Stimulated activated CD4-positive, alpha-beta T cell treated with anti-CD3 and anti-CD28 coated beads, Interleukin-15, amount 100 ng/mL, for 24 hours (primary cell): Measurements from ENCODE around the gene SPRYD7.
"Not testable (repeated sequence)": the region's sequence is repeated elsewhere in the genome, so short reads cannot be mapped to it uniquely, and the experiment has no call there.

Experiments used
- DNase-seq: peaks from one replicate; pipeline ENCODE4 v3.0.0-alpha.2; 2020

The SPRYD7 gene

DNA sequence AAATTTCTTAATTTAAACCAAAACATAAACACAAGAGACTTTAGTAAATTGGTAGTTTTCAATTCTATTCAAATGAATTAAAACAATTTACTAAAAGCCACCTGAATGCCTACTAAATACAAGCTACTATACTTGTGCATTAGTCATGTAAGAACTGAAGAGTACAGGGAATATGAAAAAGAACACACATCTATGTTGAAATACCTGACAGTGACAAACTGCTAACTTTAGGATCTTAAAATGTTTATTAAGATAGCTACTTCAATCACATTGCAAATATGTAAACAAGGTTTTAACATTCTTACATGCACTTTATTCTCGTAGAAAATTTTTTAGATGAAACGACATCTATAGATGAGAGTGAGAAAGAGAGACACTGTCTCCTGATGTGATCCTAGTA is 4.1 kb downstream of the SPRYD7 start:
- DNase-seq = no peak

DNA sequence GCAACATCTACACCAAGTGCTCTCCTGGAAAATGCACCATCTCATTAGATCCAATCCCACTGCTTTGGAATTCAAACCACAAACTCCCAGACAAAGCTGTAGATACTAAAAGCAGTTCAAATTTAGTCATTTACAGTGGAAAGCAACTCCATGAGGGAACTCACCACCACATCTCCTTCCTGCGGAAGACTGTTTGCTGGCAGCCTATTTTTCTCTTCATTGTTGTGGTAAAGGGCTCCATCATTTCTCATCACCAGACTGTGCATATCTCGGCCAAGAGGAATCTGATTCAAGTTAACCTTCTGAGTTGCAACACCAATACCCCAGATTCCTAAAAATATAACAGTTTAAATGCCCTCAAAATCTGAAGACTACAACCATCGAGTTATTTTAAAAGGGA is 8.4 kb downstream of the SPRYD7 start:
- DNase-seq = no peak

DNA sequence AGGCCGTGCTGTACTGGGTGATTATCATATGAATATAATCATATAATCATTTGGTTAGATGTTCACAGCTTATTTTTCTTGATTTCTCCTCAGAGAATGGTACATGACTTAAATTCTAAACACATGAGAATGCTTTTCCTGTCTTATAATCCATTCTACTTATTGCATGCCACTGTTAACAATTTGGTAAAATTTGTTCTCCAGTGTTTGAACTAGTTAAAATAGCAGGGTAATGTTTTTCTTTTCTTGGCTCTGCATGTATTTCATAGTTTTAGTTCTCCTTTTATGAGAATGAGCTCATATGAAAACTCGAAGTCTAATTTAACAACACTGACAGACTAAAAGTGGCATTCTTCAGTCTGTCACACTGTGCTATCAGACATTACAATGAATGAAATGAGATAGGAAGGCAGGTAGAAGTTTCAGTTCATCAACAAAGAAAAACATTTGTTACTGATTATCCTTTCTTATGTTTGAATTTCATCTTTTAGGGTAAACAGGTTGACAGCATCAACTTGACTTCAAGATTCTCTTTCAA is 10.2 kb downstream of the SPRYD7 start:
- no peak for DNase-seq

DNA sequence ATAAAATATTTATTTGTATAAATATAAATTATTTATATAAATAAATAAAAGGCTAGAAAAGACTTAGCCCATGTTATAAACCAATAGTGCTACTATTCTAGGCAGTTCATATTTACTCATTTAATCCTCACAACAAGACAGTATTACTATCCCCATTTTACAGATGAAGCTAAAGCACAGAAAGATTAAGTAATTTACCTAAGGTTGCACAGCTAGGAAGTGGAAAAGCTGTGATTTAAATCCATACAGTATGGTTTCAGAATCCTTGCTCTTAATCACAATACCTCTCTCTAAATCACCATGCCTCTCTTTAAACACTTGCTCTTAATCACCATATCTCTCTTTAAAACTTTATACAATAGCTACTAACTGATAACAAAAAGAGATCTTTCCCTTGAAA is 13.8 kb downstream of the SPRYD7 start:
- DNase-seq = no peak

DNA sequence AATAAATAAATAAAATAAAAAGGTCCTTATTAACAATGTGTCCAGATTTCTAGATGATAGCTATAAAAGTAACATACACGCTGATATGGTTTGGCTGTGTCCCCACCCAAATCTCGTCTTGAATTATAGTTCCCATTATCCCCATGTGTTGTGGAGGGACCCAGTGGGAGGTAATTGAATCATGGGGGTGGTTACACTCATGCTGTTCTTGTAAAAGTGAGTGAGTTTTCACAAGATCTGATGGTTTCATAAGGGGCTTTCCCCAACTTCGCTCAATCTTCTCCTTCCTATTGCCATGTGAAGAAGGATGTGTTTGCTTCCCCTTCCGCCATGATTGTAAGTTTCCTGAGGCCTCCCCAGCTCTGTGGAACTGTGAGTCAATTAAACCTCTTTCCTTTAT is 15.2 kb downstream of the SPRYD7 start:
- not testable (repeated sequence) for DNase-seq

DNA sequence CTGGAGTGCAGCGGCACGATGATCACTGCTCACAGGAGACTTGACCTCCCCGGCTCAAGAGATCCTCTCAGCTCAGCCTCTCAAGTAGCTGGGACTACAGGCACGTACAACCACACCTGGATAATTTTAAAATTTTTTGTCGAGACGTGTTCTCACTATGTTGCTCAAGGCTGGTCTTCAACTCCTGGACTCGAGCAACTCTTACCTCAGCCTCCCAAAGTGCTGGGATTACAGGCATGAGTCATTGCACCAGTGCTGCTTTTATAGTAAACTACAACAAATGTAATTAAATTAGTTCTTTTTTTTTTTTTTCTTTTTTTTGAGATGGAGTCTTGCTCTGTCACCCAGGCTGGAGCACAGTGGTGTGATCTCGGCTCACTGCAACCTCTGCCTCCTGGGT is 18.0 kb downstream of the SPRYD7 start:
- DNase-seq = not testable (repeated sequence)

DNA sequence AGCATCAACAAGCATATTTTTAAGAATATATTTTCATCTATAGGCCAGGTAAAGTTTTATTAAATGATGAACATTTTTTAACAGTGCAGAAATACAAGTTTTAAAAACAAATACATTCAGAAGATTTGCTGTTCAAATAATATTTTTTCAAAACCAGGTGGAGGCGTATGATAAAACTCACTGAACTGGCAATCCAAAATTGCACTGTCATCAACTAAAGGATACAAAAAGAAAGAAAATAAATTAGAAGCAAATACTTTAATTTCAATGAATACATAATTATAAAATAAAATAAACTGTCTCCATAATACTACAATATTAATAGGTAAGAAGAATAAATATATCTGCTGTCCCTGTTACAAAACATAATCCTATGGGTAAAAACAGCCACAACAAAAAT is 21.2 kb downstream of the SPRYD7 start:
- no peak for DNase-seq

DNA sequence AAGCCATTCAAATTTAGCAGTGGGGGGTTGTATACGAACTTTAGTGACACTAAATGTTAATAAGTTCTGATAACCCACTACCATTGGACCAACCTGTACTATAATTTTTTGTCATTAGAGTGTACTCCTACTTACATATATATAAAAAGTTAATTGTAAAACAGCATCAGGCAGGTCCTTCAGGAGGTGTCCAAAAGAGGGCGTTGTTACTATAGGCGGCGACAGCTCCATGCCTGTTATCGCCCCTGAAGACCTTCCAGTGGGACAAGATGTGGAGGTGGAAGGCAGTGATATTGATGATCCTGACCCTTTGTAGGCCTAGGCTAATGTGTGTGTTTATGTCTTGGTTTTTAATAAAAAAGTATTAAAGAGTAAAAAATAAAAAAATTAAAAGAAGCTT is 27.5 kb downstream of the SPRYD7 start:
- DNase-seq = no peak

DNA sequence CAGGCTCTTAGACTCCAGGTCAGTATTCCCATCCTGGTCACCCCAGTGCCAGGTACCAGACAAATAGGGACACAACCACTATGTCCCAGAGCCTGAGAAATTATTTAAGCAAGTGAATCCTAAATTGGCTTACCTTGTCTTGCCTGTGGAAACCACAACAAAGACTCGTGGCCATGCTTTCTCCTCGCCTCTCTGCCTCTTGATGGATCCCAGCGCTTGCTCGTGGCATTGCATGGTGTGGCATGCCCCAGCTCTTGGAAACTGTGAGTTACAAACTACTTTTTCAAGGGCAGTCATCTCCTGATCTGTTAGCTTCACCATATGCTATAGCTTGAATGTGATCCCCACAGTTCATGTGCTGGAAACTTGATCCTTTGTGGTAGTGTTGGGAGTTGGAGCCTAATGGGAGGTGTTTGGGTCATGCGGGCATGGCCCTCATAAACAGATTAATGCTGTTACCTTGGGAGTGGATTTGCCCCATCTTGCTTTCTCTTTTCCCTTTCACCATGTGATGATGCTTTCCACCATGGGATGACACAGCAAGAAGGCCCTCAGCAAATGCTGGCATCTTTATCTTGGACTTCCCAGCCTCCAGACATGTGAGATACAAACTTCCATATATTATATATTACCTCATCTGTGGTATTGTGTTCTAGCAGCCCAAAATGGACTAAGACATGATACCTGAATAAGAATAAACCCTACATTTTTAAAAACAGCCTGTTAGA is 31.2 kb downstream of the SPRYD7 start:
- no peak for DNase-seq

DNA sequence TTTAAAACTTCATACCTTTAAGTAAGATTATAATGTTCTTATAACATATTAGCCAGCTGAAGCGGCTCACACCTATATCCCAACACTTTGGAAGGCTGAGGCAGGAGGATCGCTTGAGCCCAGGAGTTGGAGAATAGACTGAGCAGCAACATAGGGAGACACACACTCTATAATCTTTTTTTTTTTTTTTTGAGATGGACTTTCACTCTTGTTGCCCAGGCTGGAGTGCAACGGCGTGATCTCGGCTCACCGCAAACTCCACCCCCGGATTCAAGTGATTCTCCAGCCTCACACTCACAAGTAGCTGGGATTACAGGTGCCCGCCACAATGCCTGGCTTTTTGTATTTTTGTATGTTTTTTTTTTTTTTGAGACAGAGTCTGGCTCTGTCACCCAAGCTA is 37.3 kb downstream of the SPRYD7 start:
- DNase-seq = no peak

DNA sequence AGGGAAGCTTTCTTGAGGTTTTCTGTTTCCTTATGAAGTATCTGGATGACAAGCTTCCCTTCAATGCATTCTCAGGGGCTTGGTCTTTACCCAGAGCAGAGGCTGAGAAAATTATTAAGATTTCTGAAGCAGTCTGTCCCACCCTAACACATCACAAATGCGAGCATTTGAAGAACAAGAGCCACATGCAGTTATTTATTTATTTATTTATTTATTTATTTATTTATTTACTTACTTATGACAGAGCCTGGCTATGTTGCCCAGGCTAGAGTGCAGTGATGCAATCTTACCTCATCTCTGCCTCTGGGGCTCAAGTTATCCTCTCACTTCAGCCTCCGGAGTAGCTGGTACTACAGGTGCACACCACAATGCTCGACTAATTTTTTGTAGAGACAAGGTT is 38.4 kb downstream of the SPRYD7 start:
- DNase-seq = no peak

DNA sequence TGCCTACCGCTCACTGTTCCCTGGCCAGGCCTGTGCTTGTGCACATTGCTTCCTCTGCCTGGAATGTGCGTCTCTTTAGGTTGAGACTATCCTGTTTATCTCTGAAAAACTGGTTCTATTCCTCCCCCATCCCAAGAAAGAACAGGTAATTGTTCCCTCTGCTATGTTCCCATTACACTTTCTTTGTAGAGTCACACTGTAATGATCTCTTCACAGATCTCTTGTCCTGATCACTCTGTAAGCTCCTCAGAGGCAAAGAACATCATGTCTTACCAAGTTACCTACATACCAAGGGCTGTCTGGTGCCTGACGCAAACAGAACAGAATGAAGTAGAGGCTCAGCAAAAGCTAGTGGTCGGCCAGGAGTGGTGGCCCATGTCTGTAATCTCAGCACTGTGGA is 40.3 kb downstream of the SPRYD7 start:
- no peak for DNase-seq

DNA sequence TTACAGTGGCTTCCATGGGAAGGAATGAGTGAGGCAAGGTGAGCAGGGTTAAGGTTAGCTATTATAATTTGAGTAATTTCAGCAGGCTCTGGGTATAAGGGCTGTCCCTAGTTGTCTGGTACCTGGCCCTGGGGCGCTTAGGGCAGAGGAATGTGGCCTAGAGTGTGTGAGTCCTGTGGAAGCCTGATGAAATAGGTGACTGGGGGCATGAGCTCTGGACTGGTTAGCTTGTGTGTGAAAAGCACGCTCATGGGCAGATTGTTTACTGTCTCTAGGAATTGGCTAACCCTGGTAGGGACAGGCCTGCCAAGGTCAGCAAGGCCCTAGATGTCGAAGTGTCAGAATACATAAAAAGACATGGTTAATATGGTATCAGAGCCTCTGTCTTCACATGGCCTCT is 42.5 kb downstream of the SPRYD7 start:
- DNase-seq = no peak

DNA sequence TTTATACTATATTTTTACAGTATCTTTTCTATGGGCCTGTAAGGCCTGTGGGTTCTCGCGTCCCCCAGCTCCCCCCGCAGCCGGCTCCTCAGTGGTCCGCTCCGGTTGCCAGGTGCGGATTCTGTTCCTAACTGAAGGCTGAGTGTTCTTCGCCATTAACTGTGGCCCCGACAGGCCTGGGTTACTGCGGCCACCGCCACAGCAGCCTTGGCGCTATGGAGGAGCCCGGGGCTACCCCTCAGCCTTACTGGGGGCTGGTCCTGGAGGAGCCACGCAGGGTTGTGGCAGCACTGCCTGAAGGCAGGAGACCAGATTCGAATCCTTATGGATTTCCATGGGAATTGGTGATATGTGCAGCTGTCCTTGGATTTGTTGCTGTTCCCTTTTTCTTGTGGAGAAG is 45.8 kb downstream of the SPRYD7 start:
- DNase-seq = no peak

DNA sequence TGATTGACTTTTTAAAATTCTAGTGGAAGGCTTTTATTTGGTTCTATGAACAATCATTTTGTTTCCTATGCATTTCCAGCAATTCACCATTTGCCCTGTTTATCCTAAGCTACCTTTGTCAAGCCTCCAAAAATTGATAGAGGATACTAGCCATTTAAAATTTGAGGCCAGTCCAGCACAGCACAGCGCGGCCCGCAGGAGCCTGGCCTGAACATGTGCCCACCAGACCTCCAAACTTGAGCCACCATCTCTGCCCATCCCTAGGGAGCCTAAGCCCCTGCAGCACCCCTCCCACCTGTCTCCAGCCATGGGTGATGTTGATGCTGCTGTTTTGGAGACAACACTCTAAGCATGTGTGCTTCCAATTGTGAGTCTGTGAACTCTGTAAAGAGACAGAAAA is 57.5 kb downstream of the SPRYD7 start:
- no peak for DNase-seq

DNA sequence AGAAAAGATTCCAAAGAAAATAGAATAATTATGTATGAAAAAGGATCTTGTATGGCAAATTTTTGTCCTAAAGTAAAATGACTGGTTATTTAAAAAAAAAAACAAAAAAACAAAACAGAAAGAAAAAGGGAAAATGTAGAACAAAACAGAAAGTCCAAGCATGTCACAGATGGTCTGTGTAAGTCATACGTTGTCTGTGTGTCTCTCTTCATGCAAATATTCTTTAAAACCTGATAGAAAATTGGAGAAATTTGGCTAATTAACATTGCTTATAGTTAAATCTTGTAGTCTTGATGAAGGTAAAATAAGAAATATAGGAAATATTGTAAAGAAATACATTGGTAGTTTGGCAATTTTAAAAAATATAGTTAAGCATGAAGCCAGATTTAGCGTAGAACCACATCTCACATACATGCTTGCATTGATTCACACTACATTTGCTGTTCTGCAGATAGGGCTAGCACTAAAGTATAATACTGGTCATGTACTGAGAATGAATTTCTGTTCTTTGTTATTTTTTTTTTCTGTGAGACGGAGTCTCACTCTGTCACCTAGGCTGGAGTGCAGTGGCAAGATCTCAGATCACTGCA is 58.4 kb downstream of the SPRYD7 start:
- DNase-seq = no peak

DNA sequence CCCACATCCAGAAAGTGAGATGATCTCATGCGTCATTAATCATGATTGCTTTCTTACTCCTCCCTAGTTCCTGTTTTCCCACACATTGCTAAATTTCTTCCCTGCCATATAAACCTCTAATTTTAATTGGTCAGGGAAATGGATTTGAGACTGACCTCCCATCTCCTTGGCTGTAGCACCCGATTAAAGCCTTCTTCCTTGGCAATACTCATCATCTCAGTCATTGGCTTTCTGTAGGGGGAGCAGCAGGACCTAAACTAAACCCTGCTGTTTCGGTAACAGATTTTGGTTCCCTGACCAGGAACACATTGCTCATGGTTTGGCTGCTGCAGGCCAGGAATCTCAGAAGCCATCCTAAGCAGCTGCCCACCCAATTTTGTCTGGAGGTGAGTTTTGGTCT is 61.7 kb downstream of the SPRYD7 start:
- no peak for DNase-seq

DNA sequence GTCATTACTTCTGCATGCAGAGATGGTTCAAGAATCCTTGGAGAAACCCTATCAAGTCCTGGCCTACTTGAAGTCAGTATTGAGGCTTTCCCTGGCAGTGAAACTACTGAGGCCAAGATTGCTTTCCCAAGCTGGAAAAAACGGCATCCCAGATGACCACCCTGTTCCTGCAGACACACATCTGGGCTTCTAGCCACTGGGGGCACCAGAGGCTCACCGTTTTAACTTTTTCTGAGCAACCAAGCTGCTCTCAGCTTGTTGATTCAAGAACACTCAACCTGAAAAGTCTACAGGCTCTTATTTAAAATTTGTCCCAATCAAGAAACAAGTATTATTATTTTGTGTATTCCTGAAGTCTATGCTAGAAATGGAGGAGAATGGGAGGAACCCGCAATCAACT is 66.6 kb downstream of the SPRYD7 start:
- no peak for DNase-seq

DNA sequence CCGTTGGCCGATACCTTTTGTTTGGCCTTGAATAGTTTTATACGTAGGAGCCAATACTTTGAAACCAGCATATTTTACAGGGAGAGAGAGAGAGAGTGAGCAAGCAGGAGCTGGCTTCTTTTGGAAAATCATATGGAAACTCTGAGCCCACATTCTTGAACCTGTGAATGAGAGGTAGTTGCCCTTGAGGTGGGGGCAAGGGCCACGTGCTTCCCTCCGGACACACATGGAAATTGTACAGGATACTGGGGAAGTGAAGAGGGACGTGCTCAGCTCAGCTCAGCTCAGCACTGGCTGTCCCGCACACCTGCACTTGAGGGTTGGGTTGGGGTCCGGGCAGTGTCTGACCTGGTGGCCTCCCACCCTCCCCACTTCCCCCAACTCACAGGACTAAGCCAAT is 68.3 kb downstream of the SPRYD7 start:
- no peak for DNase-seq

DNA sequence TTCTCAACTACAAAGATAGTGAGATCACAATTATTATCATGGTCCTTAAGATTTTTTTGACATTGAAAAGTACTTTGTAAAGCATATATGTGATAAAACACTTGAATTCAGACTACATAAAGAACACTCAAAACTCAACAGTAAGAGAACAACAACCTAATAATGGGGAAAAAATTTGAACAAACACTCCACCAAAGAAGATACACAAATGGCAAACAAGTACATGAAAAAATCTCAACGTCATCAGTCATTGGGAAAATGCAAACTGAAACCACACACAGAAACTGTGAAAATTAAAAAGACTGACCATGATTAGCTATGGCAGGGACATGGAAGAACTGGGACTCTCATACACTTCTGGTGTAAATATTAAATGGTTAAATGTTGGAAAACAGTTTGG is 70.9 kb downstream of the SPRYD7 start:
- DNase-seq = no peak

DNA sequence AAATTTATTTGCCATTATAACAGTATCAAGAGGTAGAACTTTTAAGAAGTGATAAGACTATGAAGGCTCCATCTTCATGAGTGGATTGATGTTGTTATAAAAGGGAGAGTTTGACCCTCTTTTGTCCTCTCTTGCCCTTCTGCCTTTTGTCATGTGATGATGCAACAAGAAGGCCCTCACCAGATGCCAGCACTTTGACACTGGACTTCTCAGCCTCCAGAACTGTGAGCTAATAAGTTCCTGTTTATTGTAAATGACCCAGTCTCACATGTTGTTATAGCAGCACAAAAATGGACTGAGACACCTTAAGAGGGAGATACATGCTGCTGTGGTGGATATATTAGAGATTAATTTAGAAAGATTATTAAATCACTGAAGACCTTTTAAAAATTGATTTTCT is 71.6 kb downstream of the SPRYD7 start:
- no peak for DNase-seq
